ENCODE measurements around the gene HUNK.

- no peak for TF ChIP-seq CTCF (IDR thresholded peaks at IDR 0.05)
- no peak for TF ChIP-seq POLR2A (IDR thresholded peaks at IDR 0.05)
Observed at GRCh38 chr21:31903896-31904295, 31.1 kb downstream of the HUNK start.
